Left colon (tissue), 2 donors: ENCODE data around the gene CASQ2. TPM values are rescaled to one million over a fixed set of nuclear protein-coding genes. Genes with fewer than 3 reads are reported as not detected.

Source experiments
- ATAC-seq: fragments of 200-7000 bp; cut with Tn5 transposase; one replicate; pipeline ENCODE4 v1.9.1; 2020; ENCODE audit warnings: mild to moderate bottlenecking, moderate library complexity
- DNase-seq, 2 donors: peaks; one replicate each; pipeline ENCODE4 v3.0.0-alpha.2; 2020
- intact Hi-C, 2 donors: fragments of 100-400 bp; cut with DNase I in 1 of 2; cut with micrococcal nuclease in 1 of 2; formaldehyde crosslinking; loops; one replicate each; pipeline versions ENCODE4 v1.11.2 to v1.14.0; 2022; cut with DNase I, micrococcal nuclease
- long read RNA-seq: library from polyadenylated mRNA; unstranded; transcript quantifications from one replicate; pipeline ENCODE4 v2.0.0, GENCODE V29; 2021
- total RNA-seq, 2 donors: library from RNA; stranded (reverse); fragmentation: NEBNext Ultra II Directional; extraction: Animal tissue kit (Norgen Biotek cat#: 25700); gene quantifications; one replicate each; pipeline ENCODE4 v1.2.1, GENCODE V29; 2021
- donor health status: DM: no; HTN: no; CAD: no.
- donor health status: DM: yes; HTN: yes; CAD: no.

CASQ2 gene
- 1 to 10 TPM in 1 of 2 donors, under 1 TPM in 1; 0.46 to 6.6 TPM for total RNA-seq
- long read RNA-seq = 0 reads

DNA sequence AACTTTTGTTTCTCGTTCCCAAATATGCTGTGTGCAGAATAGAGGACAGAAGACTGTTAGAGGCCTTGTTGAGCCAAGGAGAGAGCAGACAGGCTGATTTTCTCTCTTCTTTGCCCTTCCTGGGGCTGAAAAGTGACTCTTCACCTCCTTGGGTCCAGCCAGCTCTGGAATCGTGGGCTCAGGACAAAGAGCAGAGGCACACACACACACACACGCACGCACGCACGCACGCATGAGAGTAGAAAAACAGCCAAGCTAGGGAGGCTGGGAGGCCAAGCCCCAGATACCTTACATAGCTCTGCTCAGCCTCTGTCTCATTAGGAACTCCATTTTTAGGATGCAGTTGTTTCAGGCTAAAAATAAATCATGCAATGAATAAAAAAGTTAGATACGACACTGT is at the start of gene CASQ2:
Gene CASQ2 (minus strand): TSS at position 166 of the 400 bp plus-strand sequence. CDS start 173 bp downstream, outside the sequence.
- ATAC-seq = no peak
- intact Hi-C loops = no loop called here
- peak in 1 of 2 donors; percentile 28 for DNase-seq

DNA sequence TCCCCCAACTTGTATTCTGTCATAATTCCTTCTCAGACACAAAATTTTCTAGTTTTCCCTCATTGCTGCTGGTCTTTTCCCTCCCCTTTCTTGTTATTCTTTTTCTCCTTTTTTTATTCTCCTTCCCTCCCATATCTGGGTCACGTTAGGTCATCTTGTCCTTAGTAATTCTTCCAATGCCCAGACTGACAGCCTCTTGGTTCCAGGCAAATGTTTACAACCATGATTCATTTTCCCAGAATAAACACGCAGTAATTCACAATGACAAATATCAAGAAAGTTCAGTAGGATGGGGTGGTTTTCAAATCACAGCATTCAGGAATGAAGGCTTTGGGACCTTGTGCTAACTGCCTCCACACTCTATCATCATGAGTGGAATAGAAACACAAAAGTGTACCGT is 47.2 kb upstream of the CASQ2 start:
- no peak for DNase-seq
- intact Hi-C loops = no loop called here
- ATAC-seq = no peak

DNA sequence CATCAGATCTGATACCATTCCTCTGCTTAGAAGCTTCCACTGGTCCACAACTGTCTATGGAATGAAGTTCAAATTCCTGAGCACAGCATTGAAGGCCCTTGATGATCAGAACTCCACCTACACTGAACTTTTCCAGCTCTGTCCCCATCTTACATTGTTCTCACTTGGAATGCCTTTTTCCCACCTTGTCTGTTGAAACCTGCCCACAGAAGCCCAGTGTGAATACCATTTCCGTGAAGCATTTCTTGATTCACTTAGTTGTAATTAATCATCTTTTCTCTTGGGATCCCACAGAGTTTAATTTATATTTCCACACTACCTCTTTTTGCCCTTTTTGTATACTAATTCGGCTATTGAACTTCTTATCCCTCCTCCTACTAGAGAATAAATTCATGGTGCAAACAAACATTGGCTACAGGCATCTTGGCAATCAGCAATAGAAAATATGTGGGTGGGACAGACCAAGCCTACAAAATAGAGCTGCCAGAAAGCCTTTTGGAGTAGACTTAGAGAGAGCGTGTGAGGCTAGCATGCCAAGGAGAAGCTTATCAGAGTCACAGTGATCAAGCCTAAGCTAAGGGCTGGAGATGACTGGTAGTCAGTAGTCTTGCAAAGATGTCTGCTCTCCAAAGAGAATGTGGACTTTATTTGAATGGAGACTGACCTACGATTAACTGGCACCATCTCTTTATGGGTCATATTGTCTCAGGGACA is 46.3 kb upstream of the CASQ2 start:
- intact Hi-C loops = no loop called here
- ATAC-seq = no peak
- DNase-seq = no peak

DNA sequence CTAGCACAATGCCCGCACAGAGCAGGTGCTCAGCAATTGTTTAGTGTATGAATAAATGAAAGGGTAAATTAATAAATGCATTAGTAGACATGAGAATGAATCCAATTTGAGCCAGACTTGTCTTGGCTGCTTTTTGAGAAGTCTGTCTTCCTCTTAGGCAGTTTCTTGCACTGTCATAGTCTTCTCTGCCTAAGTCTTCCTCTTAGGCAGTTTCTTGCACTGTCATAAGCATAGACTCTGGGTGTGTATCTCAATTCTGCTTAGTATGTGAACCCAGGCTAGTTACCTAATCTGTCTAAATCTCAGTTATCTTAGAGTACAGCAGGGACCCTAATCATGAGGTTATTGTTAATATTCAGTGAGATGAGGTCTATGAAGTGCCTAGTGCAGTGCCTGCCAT is 45.2 kb upstream of the CASQ2 start:
- intact Hi-C loops = no loop called here
- DNase-seq = no peak
- no peak for ATAC-seq

DNA sequence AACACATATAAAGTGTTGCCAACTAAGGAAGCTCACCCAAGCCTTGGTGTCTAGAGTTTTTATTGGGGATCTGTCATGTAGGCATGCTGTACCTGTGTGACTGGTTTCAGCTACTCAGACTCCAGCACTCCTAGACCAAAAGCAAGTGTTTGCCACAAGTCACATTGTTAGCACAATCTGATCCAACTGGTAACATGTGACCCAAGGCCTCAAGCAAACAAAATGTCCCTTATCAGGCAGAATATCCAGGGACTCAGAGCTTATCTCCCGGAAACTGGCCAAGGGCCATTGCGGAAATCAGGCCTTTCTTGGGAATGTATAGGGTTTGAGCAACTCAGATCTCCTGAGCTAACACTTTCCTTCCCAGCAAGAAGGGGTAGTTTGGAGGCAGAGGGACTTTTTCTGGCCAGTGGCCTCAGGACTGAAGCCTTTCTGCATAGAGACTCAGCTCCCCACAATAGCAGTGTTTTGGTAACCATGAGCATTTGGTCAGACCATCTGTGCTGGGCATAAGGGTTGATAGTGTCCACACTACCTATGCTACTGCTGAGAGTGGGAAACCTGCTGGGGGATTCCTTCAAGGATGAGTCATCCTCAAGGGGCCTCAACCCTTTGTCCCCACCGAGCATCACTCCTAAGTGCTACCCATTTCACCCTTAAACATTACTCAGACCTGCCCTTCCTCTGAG is 42.8 kb upstream of the CASQ2 start:
- peak; percentile 92 for ATAC-seq
- intact Hi-C loops = no loop called here
- DNase-seq = peak; percentile 76 to 83

DNA sequence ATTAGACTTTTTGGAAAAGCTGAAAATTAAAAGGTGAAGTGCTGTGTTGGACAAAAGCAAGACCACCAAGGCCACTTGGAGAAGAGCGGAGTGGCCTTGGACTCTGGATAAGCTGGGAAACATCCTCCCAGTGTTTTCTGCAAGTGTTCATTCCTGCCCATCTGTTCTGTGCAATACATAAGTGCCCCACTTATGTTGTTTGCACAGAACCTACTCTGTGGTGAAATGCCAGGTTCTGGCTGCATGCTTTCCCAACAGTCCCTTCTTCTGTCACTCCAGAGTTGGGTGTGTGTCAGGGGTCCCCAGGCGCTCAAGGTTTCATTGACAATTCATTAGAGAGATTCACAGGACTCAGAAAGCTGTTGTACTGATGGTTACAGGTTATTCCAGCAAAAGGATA is 42.1 kb upstream of the CASQ2 start:
- intact Hi-C loops = no loop called here
- ATAC-seq (peak; percentile 49), DNase-seq (peak in 1 of 2 donors; percentile 4)

DNA sequence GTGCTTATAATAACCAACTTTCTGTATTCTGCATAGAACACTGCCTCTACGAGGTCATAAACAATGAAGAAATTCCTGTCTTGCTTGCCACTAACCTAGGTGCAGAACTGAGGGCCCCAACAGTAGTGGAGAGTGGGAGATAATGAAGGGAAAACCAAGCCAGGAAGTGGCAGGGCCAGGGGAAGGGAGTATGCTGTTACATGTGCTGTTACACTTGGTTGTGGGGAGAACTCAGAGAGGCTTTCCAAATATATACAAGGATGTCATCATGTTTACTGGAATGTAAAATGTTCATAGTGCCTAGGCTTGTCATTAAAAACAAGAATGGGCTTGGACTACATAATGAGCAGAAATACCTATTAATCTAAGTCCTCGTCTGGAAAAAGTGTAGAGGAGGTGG is 41.3 kb upstream of the CASQ2 start:
- ATAC-seq (no peak), DNase-seq (no peak)
- intact Hi-C loops = no loop called here

DNA sequence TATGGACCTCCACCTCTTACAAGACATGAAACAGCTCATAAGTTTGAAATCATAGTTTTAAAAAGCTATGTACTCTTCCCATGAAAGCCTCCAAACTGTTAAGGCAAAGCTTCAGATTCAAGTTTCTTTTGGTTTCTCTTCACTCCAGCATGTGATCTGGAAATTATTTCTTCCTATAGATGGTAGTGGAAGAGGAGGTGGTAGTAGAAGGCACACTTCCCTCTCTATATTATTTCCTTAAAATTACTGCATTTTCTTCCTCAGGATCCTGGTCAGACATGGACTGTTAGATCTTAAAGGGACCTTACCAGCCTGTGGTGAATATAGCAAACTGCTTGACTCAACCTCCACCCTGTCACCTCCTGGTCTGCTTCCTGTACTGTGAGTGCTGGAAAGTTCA is 40.6 kb upstream of the CASQ2 start:
- ATAC-seq (no peak), DNase-seq (no peak)
- intact Hi-C loops = no loop called here

DNA sequence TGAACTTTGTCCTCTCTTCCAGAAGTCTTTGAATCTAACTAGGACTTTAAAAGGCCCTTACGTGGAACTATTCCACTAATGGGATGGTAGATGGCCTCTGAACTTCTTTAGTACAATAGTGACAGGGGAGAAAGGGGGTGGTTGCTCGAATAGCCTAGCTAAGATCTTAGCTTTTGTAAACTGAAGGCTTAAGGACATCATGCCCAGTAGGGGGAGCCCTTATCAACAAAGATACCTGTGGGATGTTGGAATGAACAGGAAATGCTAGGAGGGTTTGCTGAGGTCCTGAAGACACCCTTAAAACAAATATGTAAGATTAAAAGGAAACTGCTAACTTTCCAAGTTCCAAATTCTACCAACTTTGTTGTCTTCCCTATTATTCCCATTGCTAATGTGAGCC is 39.2 kb upstream of the CASQ2 start:
- peak; percentile 62 for ATAC-seq
- DNase-seq = peak; percentile 46 to 59
- intact Hi-C loops = loop anchor here in 1 of 2 donors (2.0 kb wide), 1 partner anchor 171 kb away; no protein-coding TSS in a partner anchor

DNA sequence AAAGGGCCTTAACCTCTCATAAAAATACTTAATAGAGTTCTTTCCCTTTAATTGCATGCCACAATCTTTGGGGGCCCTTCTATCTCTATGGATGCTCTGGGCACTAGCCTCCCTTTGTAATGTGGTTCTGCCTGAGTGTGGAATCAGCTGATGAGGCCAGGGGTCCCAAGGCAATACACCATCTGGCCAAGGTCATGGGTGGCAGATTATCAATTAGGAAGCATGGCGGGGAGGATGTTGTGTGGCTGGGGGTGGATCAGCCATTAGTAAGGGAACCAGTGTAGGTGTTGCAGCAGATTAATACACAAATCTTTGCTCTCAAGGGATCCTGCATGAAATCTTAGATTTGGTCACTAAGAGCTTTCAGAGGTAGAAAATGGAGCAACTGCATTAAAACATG is 37.1 kb upstream of the CASQ2 start:
- intact Hi-C loops = no loop called here
- DNase-seq (no peak), ATAC-seq (no peak)

DNA sequence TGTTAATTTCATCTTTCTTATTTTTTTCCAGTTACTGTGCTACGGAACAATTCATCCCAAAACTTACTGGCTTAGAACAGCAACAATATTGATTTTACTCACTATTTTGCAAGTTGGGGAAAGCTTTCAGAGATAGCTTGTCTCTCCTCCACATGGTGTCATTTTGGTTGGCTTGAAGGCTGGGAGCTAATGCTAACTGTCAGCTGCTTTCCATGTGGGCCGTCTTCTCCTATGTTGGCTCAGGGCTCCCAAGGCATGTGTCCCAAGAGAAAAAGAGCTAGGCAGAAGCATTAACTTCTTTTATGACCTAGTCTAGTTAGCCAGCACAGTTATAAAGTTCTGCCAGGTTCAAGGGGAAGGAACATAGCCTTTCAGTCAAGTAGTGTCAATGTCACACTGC is 33.9 kb upstream of the CASQ2 start:
- DNase-seq (no peak), ATAC-seq (no peak)
- intact Hi-C loops = no loop called here

DNA sequence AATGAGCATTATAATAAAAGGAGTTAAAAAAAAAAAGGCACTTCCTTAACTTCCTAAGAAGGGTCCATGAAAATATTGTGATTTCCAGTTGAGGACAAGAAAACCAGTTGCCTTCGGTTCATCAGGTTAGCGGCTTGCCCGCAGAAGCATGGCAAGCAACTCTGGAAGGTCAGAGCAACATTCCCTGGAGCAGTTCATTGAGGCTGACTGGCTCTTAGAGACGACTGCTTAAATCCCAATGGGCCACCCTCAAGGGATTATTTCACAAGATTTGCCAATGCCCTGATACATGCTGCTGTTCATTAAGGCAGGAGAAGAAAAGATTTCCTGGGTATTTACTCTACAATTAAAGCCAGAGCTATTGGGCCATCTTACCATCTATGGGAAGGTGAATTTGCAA is 29.0 kb upstream of the CASQ2 start:
- DNase-seq = no peak
- ATAC-seq = no peak
- intact Hi-C loops = no loop called here

DNA sequence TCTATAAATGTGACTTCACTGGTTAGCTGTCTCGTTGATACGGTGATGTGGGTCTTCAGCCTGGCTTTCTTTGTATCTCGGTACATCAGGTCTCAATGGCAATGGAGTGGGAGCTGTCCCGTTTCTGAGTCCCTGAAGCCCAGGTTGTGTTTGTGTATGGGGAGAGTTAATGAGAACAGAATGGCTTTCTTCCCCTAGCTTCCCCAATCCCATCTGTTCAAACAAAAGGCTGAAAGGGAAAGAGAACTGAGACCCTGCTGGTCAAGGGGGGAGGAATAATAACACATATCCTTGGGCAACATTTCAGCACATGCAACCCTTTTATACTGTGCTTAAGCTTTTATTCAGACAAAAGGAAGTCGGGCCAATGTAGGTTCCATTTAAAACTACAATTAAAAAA is 28.4 kb upstream of the CASQ2 start:
- no peak for ATAC-seq
- no peak for DNase-seq
- intact Hi-C loops = no loop called here

DNA sequence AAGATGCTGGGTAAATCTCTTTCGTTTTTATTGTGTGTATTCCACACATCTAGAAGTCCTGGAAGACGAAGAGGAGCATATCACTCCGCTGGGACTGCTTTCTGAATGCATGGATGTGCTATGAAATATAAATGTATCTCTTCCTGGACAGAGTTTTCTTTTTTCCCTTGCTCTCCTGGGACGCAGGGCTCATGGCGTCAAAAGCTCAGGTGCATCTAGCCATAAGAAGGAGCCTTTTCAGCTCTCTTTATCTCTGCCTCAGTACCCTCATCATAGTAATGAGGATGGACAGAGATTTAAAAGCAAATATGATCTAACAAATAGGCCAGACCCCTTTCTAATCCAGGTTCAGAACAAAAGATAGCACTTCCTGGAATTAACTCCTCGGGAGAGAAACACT is 27.5 kb upstream of the CASQ2 start:
- no peak for DNase-seq
- intact Hi-C loops = no loop called here
- ATAC-seq = no peak

DNA sequence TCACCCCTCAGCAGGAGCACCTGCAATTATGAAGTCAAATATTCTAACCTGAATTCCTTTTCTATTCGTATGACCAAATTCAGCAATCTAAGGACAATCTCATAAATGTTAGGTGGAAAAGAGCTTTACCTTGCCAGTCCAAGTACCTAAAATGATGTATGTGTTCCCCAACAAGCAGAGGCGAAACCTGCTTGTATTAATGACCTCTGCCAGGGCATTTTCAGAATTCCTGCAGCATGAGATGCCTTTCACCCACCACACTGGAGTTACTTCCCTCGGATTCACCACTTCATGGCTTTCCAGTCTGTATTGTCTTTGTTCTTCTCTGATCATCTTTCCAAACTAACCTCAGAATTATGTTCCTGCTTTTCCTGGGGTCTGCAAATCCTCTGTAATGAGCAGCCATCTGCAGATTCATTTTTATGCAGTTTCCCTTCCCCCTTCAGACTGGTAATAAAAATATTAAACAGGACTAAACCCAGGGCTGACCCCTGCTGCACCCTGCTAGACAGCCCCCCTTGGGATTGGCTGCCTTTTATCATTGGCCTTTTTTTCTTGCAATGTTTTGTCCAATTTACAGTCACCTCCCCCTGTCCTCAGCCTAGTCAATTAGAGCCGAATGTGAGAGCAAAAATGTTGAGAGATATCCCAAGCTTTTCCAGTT is 26.6 kb upstream of the CASQ2 start:
- no peak for DNase-seq
- intact Hi-C loops = no loop called here
- ATAC-seq = no peak

DNA sequence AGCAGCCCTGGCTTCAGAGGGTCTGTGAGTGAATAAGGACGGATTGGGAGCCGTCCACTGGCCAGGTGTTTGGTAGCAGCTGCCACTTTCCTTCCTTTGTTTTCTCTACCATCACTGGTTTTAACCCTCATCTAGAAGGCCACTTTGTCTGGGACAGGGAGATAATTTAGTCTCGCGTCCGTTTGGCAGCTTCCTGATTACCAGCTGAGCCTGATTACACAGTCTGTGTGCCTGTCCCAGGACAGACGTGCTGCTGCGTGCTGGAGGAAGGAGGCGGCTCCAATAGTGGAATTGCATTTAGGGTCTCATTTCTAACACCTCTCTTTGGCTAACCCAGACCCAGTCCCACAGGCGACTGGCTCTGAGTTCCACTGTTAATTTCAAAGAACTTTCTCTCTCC is 24.6 kb upstream of the CASQ2 start:
- DNase-seq = no peak
- no peak for ATAC-seq
- intact Hi-C loops = no loop called here

DNA sequence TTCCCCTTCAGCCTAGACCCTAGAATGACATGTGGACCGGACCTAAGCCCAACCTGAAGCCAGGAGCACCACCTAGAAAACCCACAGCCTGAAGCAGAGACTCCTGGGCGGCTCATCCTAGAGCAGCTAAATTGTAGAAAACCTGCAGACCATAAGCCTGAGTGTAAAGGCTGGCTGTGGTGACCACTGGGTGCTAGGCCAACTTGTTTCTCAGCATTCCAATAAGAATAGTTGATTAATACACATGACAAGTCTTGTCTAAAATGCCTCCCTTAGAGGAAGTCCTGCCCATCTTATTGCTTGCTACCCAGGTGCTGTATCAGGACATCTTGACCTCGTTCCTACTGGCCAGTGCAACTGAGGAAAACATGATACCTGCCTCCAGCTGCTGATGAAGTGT is 23.3 kb upstream of the CASQ2 start:
- ATAC-seq (no peak), DNase-seq (no peak)
- intact Hi-C loops = no loop called here

DNA sequence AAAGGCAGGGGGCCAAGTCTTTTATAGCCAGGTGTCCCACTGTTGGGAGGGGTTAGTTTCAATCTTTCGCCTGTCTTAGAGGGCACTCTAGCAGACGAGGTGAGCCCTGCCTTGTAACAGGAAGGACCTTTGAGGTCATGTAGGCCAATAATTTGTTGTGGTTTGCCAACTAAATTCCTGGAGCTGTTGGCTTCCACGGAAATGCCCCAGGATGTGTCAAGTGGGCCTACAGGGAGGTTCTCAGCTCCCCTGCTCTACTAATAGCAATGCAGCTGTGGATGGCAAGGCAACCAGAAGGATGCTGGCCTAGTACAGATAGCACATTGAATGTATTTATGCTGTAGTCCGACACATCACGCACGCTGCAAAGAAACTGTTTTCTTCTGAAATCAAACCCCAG is 22.3 kb upstream of the CASQ2 start:
- intact Hi-C loops = no loop called here
- DNase-seq (no peak), ATAC-seq (no peak)

DNA sequence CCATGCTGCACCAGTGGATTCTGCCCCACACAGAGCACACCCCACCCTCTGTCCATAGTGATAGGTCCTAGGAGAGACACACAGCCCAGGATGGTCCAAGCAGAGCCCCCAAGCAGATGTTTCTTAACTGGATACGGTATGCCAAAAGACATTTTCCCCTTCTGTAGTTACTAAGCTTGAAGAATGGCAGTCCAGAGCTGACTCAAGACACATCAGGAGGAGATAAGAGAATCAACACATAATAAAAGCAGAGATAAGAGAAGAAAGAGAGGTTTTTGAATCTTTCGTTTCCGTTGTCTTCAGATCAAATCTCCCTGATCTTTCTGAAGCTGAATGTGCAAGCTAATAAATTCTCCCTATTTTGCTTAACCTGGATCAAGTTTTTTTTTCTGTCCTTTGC is 21.8 kb upstream of the CASQ2 start:
- intact Hi-C loops = no loop called here
- DNase-seq = no peak
- ATAC-seq = no peak

DNA sequence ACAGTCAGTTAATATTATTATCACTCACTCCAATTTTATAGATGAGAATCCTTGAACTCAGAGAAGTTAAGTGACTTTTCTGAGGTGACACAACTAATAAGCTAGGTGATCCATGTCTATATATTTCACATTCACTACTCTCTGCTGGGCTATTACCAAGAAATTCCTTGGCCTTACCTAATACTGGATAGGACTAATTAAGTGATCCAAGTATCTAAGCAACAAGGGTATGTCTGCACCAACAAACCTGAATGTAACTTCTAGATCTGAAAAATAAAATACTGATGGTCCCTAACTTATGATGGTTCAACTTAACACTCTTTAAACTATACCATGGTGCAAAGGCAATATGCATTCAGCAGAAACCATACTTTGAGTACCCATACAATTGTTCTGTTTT is 14.8 kb upstream of the CASQ2 start:
- intact Hi-C loops = no loop called here
- ATAC-seq (no peak), DNase-seq (no peak)
